Stimulated activated CD8-positive, alpha-beta memory T cell treated with anti-CD3 and anti-CD28 coated beads, Interleukin-2, amount 100 ng/mL, for 1 hour (primary cell): ENCODE results near the gene ROR1.
"Not testable (repeated sequence)": the region's sequence is repeated elsewhere in the genome, so short reads cannot be mapped to it uniquely, and the experiment has no call there.

Experiments
- DNase-seq, 2 donors: peaks; one replicate each; pipeline ENCODE4 v3.0.0-alpha.2; 2020; ENCODE audit warnings: low read depth in 2 of 2

ROR1 gene

DNA sequence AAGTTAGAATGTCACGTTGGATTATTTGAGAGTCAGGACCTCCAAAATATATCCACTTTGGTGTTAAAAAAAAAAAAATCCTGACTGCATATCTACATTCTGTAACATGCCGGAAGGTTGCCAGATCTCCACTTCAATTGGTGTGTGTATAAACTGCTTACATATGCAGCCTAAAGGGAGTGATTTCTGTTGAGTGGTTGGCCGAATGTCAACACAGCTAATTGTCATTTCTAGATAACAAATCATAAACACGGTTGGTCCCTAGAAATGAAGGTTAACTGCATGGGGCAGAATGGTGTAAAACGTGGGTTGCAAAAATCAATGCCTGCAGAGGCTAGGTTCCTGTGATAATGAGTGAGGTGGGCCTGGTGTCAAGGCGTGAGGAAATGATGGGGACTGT lies 15.0 kb upstream of the ROR1 start:
- DNase-seq: no peak

DNA sequence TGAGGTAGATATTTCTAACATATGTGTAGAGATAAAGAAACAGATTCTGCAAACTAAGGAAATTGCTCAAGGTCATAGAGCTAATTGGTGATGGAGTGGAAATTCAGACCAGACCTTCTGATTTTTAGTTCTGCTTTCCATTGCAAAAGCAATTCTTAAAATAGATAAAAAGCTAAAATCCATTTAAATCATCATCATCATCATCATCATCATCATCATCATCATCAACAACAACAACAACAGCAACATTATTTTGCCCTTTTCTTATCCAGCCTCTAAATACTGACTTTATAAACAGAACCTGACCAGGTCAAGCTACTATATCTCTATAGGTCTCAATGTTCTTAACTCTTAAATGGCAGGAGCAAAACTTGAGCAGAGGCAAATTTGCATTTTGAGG lies 14.0 kb upstream of the ROR1 start:
- no peak for DNase-seq

DNA sequence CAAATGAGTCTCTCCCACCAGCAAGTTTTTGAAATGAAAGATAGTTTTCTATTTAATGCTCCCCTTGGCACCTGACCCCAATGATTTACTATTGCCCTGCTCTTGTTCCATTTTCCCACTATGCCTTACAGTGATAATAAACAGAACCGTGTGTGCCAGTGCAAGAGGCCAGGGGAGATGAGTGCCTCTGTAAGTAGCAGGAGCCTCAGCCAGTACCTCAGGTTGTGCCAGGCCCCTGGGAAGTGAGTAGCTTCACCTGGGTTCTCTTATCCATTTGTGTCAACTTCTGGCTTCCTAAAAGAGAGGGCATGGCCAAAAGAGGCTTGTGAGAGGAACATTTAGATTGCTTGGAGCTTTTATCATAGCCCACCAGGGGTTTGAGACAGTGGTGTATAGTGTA lies 3.4 kb upstream of the ROR1 start:
- no peak for DNase-seq

DNA sequence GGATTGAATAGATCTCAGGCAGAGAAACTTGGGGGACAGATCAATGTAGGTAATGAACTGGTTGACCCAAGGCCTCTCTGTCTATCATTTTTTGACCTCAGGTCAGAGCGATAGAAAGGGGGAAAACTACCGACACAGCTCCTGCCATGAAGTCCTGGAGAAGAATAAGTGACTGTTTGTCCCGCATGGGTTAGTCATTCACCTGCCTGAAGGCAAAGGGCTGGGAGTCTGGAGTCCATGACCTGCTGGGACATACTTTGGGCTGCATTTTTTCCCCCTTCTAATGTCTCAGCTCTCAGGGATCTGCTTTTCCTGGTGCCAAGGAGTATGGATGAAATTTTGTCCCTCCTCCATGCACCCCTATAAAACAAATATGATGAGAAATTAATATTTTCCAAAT lies 1.6 kb upstream of the ROR1 start:
- DNase-seq: no peak

DNA sequence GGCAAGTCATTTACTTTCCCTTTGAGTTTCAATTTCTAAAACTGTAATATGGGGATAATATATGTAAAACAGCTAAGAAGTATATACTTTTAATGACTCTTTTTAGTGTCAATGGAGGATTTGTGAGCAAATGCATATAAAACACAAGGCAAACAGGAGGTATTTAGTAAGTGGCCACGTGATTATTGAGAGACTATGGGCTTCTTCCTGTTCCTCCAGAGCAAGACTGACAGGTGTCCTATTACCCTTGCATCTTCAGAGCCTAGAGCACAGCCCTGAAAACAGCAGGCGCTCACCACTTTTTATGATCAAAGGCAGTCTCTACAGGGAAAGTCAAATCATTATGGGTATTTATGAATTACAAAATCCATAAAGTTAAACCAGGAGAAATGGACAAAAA lies 941 bp upstream of the ROR1 start:
- DNase-seq: no peak

DNA sequence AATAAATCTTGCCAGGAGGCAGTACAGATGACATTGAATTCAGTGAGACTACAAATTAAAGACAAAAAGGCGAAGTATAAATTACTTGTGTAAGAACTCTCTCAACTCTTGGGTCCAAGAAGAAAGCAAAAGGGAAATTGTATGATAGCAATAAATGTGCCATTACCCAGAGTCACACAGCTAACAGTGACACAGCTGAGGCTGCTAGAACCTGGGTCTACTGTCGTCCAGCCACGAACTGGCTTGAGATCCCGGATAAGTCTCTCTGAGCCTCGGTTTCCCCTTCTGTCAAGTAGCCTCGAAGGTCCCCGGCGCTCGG lies 362 bp upstream of the ROR1 start:
- no peak for DNase-seq

DNA sequence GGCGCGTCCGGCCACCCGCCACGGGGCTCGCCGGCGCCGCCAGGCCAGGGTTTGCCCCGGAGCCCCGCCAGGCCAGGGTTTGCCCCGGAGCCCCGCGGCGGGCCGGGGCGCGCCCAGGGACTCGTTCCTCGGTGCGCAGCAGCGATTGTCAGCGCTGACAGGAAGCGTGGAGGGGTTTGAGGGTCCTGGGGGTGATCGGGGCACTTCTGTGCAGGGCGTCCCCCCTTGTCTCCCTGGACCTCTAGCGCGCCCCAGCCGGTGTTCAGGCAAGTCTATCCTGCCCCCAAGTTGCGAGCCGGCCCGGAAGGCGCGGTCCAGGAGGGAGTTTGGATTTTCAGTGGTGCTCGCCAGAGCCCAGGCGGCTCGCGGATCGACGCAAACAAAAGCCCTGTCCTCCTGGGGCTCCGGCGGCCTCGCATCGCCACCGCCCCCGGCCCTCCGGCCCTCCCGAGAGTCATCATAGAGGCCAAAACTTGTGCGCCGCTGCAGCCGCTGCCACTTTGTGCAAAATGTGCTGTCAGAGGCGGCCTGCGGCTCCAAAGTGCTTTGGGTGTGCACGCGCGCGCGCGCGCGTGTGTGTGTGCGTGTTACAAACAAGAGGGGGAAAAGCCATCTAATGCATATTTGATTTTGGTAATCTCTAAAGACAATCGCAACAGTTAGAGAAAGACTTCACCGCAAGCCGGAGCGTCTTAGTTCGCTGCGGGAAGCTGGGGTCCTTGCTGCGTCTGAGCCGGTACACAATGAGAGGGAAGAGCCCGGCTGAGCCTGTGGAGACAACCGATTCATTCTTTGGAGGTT lies 1.0 kb downstream of the ROR1 start:
- no peak for DNase-seq

DNA sequence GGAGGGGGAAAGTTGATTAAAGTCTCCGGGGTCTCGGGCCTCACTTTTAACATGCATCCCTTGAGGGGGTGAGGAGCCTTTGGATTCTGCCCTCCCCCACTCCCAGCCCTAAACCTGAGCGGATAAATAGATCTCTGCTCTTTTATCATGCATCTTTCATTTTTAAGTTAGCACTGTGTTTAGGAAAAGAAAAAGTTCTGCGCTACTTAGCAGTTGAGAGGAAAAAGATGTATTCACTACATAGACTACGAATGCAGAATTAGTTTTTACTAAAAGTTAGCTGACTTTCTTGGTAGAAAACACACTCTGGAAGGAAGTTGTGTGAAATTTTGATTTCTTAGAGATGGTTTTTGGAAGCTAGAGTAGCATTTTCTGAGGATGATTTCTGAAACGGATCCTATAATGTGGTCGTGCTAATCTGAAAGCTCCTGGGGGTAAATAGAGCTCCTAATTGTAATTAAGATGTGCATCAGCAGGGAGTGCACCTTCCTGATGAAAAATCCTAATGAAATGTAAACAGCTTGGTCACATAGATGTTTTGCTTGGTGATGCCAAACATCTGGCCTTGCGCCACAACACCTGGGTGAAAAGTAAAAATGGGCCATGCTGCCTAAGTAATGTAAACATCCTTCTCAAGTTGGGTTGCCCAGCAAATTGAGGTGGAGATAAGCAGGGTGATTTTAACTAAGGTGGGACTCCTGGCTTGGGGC lies 1.8 kb downstream of the ROR1 start:
- no peak for DNase-seq

DNA sequence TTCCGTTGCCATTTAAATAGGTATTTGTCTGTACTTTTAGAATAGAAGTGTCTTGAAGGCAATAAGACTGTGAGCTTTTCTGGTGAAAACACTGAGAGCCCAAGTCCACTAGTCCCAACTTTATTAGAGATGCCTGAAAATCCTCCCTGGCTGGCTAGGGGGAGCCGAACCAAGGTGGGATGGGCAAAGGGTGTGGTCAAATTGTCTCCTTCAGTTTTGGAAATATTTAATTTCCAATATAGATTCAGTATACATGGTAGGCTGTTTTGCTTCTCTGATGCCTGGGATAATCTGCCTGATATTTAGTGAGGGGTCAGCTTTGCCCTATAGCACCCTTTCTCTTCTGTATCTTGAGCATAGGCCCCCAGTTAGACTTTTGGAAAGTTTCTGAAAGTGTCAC lies 3.5 kb downstream of the ROR1 start:
- DNase-seq: no peak

DNA sequence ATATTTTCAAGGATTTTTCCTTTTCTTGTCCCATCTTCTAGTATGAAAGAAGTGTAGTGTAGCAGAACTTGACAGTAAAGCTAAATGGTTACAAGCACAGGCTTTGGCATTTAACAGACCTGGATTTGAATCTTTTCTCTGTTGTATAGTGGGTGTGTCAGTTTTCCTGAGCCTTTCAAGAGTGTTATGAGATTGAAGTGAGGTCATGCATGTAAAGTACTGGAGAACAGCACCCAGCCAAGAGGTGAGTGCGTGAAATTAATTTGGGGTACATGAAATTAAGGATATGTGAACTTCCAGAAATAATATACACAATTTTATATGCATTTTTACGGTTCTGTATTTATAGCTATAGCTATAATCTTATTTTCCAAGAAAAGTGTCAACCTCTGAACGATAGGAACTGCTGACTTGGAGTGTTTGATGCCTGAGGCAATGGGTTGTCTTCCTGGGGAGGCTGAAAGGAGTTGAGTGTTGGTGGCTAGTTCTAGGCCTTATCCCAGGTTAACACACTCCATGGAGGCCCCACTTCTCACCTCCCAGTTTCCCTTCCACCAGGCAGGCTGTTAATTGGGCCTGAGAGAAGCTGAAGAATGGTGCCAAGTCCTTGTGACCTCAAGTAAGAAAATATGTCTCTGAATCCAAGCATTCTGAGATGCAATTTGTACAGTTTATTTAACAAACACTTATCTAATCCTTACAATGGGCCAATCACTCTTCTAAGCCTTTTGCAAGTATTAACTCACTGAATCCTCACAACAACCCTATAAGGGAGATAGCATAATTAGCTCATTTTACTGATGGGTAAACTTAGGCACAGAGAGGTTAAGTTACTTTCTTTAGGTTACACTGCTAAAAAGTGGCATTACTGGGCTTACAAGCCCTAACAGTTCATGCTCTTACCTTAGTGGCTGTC lies 4.4 kb downstream of the ROR1 start:
- no peak for DNase-seq

DNA sequence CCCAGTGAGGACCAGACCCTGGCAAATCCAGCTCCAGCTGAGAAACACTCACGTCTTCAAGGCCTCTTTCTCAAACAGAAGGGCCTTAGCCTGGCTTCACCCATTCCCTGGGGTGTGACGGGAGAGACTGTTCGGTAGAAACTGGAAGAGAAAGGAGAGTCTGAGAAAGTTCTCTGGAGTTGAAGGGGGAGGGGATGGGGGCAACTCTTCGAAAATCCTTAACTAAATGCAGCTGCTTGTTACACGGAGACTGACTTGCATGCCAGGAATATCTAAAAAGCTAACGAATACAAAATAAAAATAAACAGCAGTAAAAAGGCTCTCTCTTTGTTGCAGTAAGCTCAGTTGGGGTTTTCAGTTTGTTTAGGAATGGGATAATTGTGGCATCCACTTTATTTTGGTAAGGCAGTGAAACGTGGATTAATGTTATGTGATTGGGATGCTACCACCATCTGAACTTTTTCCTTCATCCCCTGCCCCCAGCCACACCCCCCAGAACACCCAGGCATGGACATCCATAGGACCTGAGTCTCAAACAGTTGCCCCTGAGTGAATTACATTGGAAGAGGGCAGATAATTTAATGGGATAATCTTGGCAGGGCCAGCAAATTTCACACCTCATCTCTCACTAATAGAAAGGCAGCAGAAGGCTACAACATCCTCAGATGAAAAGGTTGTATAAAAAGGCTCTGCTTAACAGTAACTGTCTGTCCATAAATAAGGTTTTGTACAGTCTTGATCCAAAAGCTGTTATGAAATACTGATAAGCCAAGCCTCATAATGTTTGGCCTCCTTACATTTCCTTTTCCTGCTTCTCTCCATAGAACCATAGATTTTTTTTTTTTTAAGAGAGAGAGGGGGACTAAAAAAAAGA lies 5.8 kb downstream of the ROR1 start:
- DNase-seq: no peak

DNA sequence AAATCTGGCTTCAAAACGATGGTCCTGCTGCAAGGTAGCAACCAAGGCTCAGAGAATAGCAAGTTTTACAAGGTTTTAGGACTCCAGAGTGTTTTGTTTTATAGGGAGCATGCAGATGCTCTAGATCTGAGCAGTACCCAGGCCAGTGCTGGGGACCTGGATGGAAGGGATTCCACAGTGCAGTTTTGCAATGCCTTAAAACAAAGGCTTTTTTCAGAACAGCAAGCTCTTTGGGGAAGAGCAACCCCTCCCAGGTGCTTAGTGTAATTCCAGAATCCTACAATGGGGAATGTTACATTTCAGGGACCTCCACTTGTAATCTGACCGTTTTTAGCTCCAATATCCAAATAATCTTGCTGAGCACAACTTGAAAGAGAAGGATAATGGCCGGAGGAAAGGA lies 6.7 kb downstream of the ROR1 start:
- DNase-seq: no peak

DNA sequence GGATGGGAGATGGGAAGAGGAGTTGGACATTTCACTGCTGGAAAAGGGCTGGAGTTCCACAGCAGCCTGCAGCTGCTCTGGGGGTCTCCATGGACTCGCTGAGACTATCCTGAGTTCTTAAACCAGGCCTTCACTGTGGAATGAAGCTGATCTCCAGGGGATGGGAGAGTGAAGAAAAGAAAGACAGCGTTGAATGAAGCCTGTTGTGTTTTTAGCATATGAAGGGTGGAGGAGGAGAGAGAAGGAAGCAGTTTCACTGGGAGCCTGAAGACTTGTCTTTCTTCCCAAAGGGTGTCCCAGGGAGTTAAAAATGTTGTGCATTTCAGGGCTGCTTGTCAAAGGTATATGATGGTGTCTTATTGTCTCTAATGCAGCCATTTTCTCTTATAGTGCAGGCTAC lies 9.2 kb downstream of the ROR1 start:
- no peak for DNase-seq

DNA sequence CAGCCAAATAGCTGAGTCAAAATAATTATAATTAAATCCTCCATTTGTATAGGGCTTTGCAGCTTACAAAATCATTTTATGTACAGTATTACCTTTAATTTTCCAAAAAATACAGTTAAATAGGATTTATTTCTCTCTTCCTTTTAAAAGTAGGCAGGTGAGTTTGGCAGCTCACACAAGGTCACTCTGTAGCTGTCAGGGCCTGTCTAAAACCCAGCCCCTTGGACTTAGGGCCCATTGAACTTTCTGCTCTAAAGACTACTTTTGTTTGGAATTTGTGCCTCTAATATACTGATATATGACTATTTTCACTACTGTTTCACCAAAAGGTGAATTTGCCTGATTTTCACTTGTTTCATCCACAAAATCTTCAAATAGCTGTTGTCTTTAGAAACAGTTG lies 10.3 kb downstream of the ROR1 start:
- DNase-seq: no peak

DNA sequence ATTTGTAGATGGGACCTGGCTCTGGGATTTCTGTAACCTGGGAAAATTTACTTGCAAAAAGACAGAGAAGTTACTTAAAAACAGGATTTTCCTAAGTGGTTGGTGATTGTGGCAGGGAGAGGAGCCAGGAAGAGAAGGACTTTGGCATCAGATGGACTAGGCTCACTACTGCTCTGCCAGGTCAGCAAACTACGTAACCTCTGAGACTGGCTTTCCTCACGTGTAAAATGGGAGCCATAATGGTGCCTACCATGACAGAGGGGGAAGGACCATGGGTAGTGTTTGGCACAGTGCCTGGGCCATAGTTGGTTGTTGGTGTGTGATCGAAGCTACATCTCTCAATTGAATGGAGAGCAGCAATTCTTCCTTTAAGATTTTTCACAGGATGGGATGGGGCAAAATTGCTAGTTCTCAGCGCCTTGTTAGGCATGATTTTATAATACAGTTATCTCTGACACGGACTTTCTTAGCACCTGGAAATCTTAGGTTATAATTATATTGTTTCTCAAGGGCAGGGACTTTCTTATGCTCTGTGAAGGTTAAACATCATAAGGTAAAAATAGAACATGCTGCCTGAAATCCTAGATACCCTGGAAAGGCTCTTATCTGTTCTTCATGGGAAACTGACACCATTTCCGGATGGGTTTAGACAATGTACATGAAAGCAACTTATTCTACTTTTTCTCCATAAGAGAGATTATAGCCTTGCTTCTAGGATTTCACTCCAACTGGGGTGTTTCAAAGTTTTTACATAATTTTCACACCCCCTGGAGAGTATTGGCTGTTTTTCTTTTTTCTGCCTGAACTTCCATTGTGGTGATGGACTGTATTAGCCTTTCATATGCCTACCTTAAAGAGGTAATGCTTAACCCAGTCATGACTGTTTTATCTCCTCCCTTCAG lies 10.9 kb downstream of the ROR1 start:
- no peak for DNase-seq

DNA sequence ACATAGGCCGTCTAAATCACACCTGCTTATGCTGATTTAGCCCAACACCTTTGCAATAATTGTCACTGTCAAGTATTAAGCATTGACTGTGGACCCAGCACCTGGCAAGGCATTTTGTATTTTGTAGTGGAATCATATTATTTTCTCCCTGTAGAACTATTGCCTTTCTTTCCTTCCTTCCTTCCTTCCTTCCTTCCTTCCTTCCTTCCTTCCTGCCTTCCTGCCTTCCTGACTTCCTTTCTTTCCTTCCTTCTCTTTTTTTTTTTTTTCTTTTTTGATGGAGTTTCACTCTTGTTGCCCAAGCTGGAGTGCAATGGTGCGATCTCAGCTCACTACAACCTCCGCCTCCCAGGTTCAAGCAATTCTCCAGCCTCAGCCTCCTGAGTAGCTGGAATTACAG lies 13.5 kb downstream of the ROR1 start:
- DNase-seq: not testable (repeated sequence)

DNA sequence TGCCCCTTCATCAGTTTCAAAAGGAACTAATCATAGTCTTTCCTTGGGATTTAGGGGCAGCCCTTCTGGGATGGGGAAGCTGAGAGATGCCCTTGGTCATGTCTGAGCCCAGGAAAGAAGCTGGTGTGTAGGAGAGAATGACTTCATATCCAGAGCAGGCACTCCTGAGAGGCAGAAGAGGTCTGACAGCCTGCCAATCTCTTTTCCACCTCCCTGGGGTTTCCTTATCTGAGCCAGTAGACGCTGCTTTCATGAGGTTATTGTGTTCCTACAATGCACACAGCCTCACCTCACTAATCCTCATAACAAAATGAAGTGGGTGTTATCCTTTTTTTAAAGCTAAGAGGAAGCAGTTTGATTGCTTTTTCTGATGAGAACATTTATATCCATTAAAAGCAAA lies 14.1 kb downstream of the ROR1 start:
- DNase-seq: no peak

DNA sequence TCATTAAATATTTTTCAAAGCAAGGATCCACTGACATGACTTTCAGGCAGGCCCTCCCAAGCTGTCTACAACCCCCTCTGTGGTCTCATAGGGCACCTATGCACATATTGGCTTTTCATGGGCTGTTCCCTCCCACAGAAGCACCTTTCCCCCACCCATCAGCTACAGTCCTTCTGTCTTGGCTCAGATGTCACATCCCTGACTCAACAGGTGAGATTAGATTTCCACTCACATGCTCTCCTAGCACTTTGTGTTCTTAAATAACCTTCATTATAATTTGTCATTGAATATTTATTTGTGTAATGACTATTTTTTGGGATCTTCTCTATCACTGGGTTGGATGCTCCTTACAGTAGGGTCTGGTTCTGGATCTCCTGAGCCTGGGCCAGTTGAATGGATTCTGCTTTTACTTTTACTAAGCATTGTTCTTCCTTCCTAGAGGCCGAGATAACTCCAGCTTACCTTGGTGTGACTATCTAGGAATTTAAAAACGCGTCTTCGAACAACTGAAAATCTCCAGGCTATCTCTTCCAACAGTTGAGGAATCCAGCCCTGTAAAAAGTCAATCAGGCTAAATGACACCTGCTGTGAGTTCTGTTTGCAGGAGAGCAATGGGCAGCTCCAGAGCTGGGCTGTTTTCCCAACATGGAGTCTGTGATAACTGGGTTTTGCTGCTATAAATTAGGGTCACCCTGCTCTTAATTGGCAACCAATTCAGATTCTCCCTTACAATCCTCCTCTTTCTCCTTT lies 16.2 kb downstream of the ROR1 start:
- no peak for DNase-seq

DNA sequence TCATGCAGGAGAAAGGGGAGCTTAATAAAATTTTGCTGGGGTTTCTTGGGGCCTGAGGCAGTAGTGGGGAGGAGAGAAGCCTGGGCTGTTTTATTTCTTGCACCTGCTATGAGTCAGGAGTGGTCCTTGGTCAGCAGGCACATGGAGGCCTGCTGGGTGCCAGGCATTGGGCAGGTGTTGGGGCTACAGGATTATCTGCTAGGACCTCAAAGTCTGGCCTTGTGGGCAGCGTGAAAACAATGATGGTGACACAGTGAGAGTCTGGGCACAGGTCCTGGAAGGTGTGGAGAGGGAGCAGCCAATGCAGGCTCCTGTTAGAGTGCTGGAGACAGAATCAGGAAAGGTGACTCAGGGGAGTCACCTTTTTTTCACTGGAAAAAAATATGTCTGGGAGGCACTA lies 17.2 kb downstream of the ROR1 start:
- no peak for DNase-seq

DNA sequence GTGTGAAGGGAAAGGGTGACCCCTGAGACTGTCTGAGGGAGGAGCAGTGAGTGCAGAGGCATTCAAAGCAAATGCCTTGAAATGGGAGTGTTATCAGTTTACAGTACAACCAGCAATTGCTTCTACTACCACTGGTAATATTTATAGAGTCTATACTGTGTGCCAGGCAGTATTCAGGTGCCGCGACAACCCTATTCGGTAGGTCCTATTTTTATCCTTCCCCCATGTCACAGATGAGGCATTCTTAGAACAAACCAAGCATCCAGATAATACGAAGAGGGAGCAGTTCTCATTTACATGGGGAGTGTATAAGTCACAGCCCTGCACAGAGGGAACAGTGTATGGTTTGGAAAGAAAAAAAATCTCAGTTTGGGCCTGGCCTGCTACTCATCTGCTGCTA lies 18.3 kb downstream of the ROR1 start:
- DNase-seq: no peak
